HG03378 (cell line): ENCODE results near the gene FADS1.
A peak's percentile ranks its signal among the peaks of the same experiment; 100 is the strongest.

ENCODE experiments used
- ATAC-seq: cut with Tn5 transposase; IDR thresholded peaks from one replicate; pipeline ENCODE4 v1.9.1; 2021; ENCODE audit warnings: mild to moderate bottlenecking, moderate library complexity; ENCODE audit not compliant: unreplicated experiment

Gene FADS1

DNA sequence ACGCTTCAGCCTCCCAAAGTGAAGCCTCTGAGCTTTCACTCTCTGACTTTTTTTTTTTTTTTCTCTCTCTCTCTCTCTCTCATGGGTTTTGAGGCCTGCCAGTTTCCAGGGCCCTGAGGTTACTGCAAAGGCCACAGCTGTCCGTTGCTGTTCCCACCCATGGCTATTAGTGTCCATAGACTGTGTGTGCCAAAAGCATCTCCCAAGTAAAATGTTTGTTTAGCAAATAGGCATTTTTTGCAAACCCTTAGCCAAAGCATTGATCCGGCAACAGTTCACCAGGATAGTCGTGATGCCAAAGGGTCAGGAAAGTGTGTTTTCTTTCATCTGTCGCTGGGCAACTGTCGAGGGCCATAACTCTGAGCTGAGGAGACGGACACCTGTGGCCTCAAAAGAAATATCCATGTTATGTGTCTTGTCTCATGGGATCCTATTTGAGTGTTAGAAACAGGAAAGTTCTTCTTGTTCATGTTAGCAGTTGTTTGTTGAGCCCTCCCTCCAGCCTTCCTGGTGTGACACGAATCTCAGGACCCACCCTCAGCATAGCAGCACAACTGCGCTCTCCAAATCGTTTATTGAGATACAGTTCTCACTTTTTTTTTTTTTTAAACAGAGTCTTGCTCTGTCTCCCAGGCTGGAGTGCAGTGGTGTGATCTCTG is 29.7 kb upstream of the FADS1 start:
- no peak for ATAC-seq

DNA sequence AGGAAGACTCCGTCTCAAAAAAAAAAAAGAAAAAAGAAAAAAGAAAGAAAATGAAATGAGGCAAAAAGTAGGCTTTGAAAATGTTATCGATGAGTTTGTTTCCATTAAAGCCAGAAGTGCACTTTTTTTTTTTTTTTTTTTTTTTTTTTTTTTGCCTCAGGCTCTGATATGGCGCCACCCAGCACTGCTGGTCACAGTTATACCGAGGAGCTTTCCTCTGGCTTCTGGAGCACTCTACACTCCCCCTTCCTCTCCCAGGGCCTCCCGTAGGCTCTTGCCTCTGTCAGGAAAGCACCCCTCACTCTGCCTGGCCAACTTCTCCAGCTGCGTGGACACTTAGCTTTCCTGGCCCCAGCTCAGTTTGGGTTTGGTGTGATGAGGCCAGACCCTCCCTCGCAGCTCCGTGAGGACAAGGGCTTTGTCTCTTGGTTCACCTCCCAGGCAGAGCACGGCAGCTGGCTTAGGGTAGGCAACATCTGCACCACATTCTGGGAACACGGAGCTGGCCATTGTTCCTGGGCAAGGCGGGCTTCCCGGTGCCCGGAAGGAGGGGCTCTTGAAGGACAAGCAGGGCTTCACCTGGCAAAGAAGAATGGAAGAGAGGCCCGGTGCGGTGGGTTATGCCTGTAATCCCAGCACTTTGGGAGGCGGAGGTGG is 28.2 kb upstream of the FADS1 start:
- ATAC-seq: no peak

DNA sequence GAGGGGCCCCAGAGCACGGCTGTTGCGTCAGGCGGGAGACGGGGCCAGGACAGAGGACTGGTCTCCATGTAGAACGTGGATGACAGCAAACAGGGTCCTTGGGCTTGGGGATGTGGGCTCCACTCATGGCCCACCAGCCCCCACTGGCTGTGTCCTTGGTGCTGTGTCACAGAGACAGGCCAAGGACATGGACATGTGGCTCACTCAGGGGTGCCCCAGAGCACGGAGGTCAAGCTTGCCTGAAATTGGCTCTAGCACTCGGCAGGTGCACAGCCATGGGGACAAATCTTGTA is 25.7 kb upstream of the FADS1 start:
- no peak for ATAC-seq

DNA sequence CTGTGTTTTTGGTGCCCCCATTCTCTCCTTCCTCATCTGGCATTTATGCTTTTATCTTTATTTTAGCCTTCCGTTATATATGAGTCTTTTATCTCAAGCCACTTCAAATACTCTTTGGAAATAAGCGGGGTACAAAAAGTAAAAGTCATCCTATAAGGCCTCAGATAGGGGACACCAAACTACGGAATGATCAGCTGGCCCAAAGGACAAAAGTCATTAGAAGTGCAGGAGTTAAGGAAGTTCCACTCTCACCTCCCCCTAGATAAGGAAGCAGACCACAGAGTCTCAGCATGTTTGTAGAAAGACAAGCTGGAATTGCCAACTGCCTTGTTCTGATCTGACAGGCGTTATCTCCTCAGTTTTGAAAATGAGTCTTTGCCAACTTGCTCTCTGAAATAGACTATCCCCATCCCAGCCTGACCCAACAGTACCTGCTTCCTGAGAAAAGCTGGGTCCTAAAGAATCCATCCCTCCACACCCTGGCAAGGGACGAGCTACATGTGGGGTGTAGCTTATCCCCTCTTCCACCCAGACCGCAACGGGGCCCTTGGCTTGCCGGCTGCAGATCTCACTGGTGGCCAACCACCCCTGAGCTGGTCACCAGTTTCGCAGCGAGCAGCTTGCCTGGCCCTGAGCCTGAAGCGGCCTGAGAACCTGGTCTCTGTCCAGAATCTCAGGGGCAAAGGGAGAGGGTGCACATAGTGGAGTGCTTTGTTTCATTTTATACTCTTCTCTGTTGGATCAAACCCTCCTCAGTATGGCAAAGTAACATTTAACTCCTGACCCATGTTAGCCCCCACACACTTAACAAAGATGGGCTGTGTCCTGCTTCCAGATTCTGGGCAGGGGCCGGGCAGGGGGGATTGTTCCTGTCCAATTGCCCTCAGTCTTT is 25.1 kb upstream of the FADS1 start:
- ATAC-seq: no peak

DNA sequence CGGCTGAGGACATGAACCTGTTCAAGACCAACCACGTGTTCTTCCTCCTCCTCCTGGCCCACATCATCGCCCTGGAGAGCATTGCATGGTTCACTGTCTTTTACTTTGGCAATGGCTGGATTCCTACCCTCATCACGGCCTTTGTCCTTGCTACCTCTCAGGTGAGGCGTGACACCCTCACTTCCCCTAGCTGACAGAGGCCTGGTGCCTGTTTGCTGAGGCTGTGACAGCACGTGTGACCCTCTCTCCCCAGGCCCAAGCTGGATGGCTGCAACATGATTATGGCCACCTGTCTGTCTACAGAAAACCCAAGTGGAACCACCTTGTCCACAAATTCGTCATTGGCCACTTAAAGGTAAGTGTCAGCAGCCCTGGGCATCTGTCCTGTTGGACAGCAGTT is 23.6 kb upstream of the FADS1 start:
- ATAC-seq: no peak

DNA sequence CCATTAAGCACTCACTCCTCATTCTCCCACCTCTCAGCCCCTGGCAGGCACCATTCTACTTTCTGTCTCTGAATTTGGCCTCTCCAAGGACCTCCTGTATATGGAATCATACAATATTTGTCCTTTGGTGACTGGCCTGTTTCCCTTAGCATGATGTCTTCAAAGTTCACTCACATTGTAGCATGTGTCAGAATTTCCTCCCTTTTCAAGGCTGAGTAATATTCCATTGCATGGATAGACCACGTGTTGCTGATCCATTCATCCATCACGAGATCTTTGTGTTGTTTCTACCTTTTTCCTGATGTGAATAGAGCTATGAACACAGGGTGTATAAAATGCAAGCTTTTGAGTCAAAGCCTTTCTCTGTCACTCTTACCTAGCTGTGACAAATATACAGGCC is 22.9 kb upstream of the FADS1 start:
- no peak for ATAC-seq

DNA sequence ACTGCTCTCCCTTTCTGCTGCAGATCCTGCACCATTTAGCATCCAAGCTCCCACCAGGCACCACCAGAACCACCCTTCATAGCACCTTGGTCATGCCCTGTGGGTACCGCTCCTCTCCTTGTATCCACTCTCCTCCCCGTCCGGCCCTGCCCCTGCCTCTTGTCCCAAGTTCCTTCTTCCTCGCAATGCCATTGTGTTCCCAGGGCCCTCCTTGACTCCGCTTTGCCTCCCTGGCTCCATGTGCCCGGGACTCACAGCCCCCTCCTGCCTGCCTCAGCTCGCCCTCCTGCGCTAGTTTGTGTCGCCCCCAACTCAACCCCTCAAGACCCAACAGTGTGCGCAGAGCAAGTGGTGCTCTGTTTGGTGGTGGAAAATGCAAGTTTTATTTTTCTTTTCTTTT is 22.1 kb upstream of the FADS1 start:
- ATAC-seq: no peak

DNA sequence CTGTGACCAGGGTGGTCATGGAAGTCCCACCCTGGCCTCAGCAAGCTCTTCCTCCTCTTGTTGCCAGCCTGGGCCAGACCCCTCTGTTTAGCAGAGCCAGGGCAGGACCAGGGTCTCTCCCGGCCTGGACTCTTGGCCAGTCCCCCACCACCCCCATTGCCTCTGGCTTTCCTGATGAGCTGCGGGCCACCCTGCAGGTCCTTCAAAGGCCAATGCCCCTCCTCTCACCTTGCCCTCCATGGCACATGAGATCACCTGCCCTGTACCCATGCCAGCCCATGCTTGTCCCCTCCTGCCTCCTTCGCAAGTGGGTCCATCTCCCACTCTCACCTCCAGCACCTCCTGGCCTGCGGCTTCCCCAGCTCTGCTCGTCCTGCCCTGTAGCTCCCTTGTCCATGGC is 21.7 kb upstream of the FADS1 start:
- no peak for ATAC-seq

DNA sequence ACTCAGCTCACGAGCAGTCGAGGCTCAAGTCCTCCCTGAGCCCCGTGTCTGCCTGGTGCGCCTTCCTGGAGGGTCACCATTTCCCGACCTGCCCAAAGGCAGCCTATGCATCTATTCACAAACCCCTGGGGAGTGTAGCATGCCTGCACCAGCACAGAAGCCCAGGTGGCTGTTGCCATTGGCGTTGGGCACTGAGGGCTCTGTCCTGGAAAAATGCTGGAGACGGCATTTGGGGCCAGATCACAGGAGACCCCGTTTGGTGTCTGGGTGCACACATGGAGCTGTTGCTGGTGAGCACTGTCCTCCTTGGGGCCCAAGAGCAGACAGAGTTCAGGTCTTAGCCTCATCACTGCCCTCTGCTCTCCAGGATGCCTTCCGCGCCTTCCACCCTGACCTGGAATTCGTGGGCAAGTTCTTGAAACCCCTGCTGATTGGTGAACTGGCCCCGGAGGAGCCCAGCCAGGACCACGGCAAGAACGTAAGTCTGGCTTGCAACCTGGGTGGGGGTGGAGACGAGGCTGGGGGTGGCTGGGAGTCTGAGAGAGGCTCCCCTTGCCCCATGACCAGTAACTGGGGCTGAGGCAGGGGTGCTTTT is 20.7 kb upstream of the FADS1 start:
- no peak for ATAC-seq

DNA sequence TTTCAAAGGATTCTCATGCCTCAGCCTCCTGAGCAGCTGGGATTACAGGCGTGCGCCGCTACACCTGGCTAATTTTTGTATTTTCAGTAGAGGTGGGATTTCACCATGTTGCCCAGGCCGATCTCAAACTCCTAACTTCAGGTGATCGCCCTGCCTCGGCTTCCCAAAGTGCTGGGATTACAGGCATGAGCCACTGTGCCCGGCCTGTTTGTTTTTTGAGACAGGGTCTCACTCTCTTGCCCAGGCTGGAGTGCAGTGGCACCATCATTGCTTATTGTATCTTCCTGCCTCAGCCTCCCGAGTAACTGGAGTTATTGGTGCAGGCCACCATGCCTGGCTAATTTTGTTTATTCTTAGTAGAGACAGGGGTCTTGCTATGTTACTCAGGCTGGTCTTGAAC is 19.4 kb upstream of the FADS1 start:
- ATAC-seq: no peak

DNA sequence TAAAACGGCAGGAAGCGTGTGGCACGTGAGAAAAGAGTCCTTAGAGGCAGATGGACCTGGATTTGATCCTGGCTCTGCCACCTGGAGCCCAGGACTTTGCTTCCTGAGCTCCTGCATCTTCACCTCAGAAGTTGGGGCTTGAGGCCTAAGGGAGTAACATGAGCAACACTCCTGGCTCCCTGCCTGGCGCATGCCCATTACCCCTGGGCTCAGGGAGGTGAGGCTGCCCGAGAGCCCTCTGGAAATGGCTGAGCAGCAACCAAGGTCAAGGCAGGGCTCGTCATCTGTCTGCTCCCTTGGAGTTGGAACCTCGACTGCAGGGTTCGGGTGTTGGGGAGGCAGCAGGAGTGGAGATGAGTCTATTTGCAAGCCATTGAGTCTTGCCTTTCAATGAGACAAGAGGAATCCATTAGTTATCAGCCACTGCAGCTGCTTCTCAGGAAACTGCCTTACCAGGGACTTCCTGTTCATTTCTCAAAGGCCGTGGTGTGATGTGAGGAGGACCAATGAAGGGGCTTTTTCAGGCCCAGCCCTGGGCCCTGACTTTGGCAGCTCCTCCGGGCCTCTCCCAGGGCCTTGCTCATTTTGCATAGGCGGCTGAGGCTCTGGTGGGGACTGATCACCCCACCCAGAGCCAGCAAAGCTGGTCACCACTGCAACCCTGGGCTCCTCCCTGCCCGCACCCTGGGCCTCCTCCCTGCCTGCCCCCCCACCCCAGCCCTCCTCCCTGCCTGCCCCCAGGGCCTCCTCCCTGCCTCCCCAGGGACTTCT is 17.7 kb upstream of the FADS1 start:
- peak; percentile 85 for ATAC-seq

DNA sequence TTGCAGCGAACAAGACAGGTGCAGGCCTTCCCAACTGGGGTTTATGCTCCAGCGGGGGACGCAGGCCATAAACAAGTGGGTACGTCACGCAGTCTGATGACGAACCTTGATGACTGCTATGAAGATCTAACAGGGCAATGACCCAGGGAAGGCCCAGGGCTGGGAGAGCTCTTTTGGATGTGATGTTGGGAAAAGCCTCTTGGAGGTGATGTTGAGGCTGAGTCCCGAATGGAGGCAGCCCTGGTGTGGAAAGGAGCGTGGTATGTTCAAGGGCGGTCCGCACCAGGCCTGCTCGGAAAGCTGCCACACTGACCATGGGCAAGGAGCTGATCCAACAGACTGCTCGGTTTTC is 17.1 kb upstream of the FADS1 start:
- ATAC-seq: no peak

DNA sequence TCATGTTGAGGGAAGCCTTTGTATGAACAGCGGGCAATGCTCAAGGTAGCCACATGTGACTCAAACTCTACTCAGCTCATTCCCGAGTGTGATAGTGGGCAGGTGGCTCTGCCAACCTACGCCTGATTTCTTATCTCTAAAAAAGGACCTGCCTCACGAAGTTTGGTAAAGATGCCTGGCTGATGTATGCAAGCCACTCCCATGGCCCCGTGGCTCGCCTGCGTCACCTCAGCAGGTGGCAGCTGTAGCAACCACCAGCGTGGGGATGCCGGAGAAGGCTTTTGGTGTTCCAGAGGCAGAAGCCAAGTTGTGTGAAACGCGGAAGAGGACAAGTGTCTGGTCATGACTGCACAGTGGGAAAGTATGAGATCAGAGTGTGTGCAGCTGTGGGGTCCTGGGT is 16.7 kb upstream of the FADS1 start:
- no peak for ATAC-seq

DNA sequence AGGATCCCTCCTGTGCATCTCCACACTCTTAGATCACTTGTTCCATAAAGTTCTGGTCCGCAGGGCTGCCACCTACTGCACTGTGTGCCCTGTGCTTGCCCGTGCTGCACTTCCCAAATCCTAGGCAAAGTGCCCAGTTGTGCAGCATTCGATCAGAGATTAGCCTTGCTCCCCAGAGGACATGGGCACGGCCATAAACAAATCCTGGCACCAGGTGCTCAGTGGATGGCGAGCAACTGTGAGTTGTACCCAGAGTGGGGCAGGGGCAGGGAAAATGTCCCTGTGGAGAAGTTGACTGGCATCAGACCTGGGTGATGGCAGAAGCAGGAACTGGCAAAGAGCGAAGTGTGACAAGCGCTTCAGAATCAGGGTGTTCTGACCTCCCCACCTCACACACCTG is 16.0 kb upstream of the FADS1 start:
- no peak for ATAC-seq

DNA sequence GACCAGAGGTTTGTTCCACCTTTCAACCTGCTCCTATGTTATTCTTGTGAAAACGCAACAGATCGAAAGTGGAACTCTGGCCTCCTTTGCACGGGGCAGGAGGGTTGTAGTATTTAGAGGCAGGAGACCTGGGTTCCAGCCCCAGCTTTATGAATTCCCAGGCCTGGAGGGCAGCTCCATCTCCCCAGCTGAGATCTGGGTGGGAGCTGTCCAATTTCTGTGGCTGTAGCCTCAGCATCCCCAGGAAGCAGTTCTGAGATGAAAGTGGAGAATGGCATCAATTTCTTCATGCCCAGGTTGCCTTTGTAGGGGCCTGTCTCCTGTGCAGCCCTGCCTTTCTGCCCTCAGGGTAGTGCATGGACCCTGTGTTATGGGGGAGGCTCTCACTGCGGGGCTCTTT is 15.4 kb upstream of the FADS1 start:
- ATAC-seq: no peak

DNA sequence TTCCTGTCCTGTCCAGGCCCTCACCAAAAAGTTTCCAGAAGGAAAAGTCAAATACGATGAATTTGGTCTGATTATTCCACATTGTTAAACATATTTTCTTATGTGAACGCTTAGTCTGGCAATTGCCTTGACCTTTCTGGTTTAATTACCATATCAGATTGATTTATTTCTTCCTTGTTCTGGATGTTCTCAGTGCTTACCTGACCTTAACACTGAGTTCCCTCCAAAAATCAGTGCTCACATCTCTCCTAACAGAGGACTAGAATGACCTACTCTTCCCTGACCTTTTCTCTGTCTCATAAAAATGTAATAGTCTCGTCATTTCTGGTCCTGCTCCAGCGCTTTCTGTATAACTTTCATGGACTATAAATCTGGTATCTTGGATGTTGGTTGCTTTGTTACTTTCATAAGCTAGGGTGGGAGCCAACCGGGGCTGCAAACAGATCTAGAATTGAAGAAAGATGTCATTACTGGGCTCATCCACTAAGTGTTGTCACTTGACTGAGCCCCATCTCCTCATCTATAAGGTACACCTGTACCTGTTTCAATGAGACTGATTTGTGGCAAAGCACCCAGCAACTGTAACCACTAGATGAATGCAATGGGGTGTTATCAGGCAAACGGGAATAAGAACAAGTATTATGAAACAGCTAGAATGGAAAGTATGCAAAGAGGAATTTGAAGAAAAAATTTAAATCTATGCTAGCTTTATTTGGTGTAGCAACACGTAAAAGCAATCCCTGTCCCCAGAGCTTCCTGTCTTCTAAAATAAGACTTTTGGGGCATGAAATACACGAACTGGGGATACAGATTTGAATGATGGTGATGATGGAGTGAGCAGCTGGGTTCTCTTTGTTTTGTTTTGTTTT is 13.7 kb upstream of the FADS1 start:
- no peak for ATAC-seq

DNA sequence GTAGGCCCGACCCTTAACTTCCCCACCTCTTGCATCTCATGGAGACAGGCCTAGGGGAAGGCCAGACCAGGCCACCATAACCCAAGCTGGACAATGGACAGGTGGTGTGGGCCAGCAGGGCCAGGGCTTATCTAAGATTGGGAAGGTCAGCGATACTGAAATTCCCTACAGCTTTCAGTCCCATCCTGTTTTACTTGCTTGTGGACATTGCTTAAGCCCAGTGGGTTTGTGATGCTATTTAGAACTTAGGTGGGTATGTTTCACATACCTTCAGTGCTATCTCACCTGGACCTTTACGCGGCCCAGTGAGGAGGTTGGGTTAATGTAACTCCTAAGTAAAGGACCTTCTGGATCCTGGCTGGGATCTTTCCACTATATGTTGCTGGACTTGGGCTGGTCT is 13.0 kb upstream of the FADS1 start:
- no peak for ATAC-seq

DNA sequence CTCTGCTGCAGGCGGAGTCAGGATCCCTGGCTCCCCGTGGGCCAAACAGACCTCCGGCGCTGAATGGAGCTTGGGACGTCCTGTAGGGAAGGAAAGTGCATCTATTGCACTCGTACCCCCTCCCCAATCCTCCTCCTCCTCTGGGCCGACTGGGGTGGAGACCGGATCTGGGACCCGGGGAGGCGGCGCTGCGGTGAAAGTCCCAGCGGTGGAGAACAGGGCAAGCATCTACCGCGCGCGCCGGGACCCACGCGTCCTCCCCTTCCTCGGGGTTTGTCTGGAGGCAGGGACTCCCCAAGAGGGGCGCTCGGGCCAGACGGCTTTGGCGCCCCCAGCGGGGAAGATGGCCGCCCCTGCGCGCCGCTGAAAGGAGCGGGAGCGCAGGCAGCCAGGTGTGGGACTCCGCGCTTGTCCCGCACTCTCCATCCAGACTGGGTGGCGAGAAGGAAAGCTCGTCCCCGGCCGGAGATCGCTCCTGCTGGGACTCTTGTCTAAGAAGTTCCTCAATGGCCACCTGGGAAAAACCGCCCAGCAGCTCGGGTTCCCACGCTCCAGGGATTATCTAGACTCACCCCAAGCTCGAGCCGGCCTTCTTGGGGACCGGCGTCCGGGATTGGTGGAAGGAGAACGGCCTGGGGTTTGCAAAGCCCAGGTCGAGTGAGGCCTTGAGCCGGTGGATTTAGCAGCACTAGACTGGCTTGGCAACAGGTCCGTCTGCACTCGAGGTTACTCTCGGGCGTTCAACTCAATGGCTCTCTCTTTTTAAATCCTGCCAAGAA is 12.0 kb upstream of the FADS1 start:
- no peak for ATAC-seq

DNA sequence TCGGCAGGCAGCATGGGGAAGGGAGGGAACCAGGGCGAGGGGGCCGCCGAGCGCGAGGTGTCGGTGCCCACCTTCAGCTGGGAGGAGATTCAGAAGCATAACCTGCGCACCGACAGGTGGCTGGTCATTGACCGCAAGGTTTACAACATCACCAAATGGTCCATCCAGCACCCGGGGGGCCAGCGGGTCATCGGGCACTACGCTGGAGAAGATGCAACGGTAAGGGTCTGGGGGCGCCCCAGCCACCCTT is 11.5 kb upstream of the FADS1 start:
- no peak for ATAC-seq
